ENCODE data around the gene BRSK2. TPM values are rescaled to one million over a fixed set of nuclear protein-coding genes. Genes with fewer than 3 reads are reported as not detected.
"Not testable (repeated sequence)": the region's sequence is repeated elsewhere in the genome, so short reads cannot be mapped to it uniquely, and the experiment has no call there.

The BRSK2 gene
- 0.75 and 2.4 TPM in 2 replicates for total RNA-seq

DNA sequence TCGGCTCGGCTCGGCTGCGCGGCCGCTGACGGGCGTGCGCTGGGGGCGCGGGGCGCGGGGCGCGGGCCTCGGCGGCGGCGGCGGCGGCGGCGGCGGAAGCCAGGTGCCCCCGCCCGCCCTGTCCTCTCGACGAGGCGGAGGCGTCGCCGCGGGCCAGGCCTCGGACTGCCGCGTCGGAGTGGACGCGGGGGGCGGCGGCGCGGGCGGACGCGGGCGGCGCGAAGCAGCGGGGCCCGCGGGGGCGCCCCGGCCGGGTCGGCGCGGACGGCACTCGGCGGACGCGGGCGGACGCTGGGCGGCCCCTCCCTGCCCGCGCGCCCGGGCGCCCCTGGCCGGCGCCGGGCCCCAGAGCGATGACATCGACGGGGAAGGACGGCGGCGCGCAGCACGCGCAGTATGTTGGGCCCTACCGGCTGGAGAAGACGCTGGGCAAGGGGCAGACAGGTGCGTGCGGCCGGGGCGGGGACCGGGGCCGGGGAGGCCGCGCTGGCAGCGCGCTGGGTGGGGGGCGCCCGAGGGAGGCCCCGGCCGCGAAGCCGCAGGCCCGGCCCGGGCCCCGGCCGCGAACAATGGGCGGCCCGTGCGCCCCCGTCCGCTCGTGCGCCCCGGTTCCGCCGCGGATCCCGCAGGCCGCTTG, at the start of gene BRSK2:
BRSK2 (plus strand) TSS at position 3 of the 637 bp plus-strand sequence; CDS start at position 354, 351 bp downstream.
- DNase-seq (ENCODE audit: low read depth), result no peak
- peaks cover 45% of the 10 kb centered on the region for H3K27me3 ChIP-seq (ENCODE audit: control insufficient read depth, insufficient read depth, low read length)

GRCh38 chr11:1340111-1340510, 49.6 kb upstream of the BRSK2 start:
- no peak for DNase-seq (ENCODE audit: low read depth)
- H3K27me3 ChIP-seq (ENCODE audit: control insufficient read depth, insufficient read depth, low read length), result peaks cover 30% of the 10 kb centered on the region
- H3K36me3 ChIP-seq (ENCODE audit: control insufficient read depth, insufficient read depth, low read length), result no peaks in the 10 kb centered on the region
- TF ChIP-seq, protein P1, sequence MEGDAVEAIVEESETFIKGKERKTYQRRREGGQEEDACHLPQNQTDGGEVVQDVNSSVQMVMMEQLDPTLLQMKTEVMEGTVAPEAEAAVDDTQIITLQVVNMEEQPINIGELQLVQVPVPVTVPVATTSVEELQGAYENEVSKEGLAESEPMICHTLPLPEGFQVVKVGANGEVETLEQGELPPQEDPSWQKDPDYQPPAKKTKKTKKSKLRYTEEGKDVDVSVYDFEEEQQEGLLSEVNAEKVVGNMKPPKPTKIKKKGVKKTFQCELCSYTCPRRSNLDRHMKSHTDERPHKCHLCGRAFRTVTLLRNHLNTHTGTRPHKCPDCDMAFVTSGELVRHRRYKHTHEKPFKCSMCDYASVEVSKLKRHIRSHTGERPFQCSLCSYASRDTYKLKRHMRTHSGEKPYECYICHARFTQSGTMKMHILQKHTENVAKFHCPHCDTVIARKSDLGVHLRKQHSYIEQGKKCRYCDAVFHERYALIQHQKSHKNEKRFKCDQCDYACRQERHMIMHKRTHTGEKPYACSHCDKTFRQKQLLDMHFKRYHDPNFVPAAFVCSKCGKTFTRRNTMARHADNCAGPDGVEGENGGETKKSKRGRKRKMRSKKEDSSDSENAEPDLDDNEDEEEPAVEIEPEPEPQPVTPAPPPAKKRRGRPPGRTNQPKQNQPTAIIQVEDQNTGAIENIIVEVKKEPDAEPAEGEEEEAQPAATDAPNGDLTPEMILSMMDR (IDR thresholded peaks at IDR 0.05; ENCODE audit: insufficient read depth, low read length, poor library complexity, severe bottlenecking), result no peak
- no peak overlapping the region for H3K4me3 ChIP-seq (ENCODE audit: low read depth, low read length)

More for the DNA sequence above, at the start of gene BRSK2:
- Histone ChIP-seq H3K36me3 (ENCODE audit: control insufficient read depth, insufficient read depth, low read length) (no peaks in the 10 kb centered on the region), H3K4me3 (ENCODE audit: low read depth, low read length) (peak within 1 kb of the TSS; percentile 35)
- TF ChIP-seq, protein P1 (IDR thresholded peaks at IDR 0.05; ENCODE audit: insufficient read depth, low read length, poor library complexity, severe bottlenecking), result no peak

DNA sequence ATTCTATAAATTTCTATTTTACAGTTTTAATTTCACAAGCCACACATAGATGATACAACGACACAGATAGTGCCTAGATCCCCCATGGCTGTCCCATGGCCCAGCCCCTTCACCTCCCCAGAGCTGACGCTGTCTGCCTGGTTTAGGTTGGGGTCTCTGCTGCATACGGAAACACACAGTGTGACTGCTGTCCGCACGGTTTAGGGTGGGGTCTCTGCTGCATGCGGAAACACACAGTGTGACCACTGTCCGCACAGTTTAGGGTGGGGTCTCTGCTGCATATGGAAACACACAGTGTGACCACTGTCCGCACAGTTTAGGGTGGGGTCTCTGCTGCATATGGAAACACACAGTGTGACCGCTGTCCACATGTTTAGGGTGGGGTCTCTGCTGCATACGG, 48.5 kb upstream of the BRSK2 start:
- peaks cover 20% of the 10 kb centered on the region for H3K27me3 ChIP-seq (ENCODE audit: control insufficient read depth, insufficient read depth, low read length)
- DNase-seq (ENCODE audit: low read depth); H3K36me3 ChIP-seq (ENCODE audit: control insufficient read depth, insufficient read depth, low read length); H3K4me3 ChIP-seq (ENCODE audit: low read depth, low read length): not testable (repeated sequence)

DNA sequence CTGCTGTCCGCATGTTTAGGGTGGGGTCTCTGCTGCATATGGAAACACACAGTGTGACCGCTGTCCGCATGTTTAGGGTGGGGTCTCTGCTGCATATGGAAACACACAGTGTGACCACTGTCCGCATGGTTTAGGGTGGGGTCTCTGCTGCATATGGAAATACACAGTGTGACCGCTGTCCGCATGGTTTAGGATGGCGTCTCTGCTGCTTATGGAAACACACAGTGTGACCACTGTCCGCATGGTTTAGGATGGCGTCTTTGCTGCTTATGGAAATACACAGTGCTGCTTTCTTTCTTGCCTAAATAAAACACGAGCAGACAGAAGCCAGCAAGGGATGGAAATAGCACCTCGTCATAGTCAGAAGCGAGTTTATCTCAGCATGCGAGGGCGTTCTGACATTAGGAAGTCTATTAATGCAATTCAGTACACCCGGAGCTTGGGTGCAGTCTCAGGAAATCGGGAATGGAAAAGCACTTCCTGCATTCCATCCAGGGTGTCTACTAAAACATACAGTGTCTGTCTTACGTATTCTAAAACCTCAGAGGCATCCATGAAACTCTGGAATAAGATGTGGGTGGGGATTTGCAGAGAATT, 47.7 kb upstream of the BRSK2 start:
- Histone ChIP-seq H3K36me3 (ENCODE audit: control insufficient read depth, insufficient read depth, low read length) (no peaks in the 10 kb centered on the region), H3K27me3 (ENCODE audit: control insufficient read depth, insufficient read depth, low read length) (peaks cover 14% of the 10 kb centered on the region), H3K4me3 (ENCODE audit: low read depth, low read length) (no peak overlapping the region)
- no peak for DNase-seq (ENCODE audit: low read depth)
- TF ChIP-seq, protein P1 (IDR thresholded peaks at IDR 0.05; ENCODE audit: insufficient read depth, low read length, poor library complexity, severe bottlenecking), result no peak

- Histone ChIP-seq H3K4me3 (ENCODE audit: low read depth, low read length) (no peak overlapping the region), H3K27me3 (ENCODE audit: control insufficient read depth, insufficient read depth, low read length) (peaks cover 5% of the 10 kb centered on the region), H3K36me3 (ENCODE audit: control insufficient read depth, insufficient read depth, low read length) (no peaks in the 10 kb centered on the region)
- DNase-seq (ENCODE audit: low read depth), result no peak
- TF ChIP-seq, protein P1 (IDR thresholded peaks at IDR 0.05; ENCODE audit: insufficient read depth, low read length, poor library complexity, severe bottlenecking), result no peak
These were observed 46.8 kb upstream of the BRSK2 start for GRCh38 chr11:1342946-1343345.

DNA sequence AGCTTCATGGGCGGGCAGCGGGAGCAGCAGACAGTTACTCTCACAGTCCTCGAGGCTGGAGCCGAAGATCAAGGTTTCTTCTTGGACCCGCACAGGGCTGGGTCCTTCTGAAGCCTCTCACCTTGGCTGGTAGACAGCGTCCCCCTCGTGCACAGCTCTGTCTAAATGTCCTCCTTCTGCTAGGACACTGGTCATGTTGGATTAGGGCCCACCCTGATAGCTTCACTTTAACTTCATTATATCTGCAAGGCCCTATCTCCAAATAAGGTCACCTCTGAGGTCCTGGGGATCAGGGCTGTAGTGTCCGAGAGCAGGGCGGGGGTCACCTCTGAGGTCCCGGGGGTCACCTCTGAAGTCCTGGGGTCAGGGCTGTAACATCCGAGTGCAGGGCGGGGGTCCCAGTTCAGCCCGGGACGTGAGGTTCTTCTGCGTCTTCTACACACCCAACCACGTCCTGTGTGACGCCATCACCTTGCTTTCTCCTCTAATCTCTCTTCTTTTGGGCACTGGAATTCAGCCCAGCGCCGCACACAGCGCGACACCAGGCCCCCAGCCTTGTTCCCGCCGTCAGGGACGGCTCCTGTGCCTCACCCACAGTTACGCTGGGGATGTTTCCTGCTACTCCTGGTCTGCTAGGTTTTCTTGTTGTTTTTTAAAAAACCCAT, 46.2 kb upstream of the BRSK2 start:
- no peak for DNase-seq (ENCODE audit: low read depth)
- no peaks in the 10 kb centered on the region for H3K36me3 ChIP-seq (ENCODE audit: control insufficient read depth, insufficient read depth, low read length)
- no peak overlapping the region for H3K4me3 ChIP-seq (ENCODE audit: low read depth, low read length)
- TF ChIP-seq, protein P1 (IDR thresholded peaks at IDR 0.05; ENCODE audit: insufficient read depth, low read length, poor library complexity, severe bottlenecking), result no peak
- peaks cover 7% of the 10 kb centered on the region for H3K27me3 ChIP-seq (ENCODE audit: control insufficient read depth, insufficient read depth, low read length)
